Measurements from ENCODE around the gene NDRG2.
A peak's percentile ranks its signal among the peaks of the same experiment; 100 is the strongest.
"Not testable (repeated sequence)": the region's sequence is repeated elsewhere in the genome, so short reads cannot be mapped to it uniquely, and the experiment has no call there.

Gene NDRG2

GRCh38 chr14:21055432-21056117, 30.7 kb upstream of the NDRG2 start:
- no peak for DNase-seq

DNA sequence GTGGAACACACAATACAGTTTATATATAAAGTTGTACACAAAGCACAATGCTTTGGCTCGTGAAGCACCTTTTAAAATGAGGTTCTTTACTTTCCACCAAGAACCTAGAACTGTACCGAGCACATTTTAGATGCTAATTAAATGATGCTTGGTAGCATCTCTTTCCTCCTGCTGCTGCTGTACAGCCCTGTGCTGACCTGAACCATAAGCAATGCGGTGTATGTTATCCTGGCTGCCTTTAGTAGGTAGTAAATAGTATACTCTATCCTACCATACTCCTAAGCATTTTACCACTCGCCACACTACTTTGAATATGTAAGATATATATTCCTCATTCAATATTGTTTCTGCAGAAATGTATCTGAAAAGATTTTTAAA, 29.9 kb upstream of the NDRG2 start:
- DNase-seq = no peak

- DNase-seq = no peak
Observed at GRCh38 chr14:21054123-21054767, 29.4 kb upstream of the NDRG2 start.

GRCh38 chr14:21053184-21054122, 28.6 kb upstream of the NDRG2 start:
- DNase-seq = no peak

DNA sequence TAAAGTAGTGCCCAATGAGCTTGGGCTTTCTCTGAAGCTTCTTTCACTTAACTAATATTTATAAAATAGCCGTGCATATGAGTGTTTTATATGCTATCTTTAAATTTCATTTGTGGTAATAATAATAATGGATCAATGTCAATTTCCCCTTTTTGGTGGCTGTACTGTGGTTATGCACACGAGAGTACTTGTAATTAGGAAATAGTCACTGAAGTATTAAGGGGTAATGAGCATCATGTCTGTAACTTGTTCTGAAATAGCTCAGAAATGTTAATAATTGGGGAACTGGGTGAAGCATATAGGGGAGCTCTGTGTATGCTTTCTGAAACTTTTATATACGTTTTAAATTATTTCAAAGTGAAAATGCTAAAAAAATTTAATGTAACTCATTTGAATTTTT, 25.7 kb upstream of the NDRG2 start:
- no peak for DNase-seq

DNA sequence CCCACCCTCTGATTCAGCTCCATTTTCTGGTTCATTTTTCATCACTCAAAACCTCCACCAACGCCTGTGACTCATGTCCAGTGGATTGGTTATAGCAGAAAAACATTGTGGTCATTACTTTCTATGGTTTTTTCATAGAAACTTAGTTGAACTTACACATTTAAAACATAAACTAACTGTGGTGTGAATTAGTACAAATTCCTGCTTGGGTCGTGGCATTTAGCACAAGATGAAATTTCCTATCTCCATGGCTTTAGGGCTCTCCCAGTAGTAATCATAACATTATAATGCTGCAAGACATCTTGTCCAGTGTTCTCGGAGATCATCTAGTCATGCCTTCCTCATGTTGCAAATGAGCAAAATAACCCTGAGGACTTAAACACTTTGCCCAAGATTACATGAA, 24.4 kb upstream of the NDRG2 start:
- DNase-seq = no peak

DNA sequence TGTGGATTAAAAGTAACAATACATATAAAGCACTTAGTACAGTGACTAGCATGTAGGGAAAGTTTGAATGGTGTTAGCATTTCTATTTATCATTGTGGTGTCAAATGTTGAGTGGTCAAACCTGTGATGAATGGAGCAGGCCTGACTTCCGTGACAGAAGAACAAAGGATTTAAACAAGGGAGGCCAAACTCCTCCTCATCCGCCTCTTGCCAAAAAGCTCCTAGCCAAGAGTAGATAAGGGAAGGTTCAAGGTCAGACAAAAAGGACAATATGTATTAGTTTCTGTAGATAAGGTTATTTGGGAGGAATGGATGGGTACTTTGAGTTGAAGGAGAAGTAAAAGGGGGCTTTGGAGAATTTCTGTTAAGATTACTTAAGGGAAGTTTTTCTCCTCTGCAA, 23.8 kb upstream of the NDRG2 start:
- DNase-seq = no peak

- DNase-seq = no peak
Observed at GRCh38 chr14:21047378-21047781, 22.5 kb upstream of the NDRG2 start.

GRCh38 chr14:21043974-21044618, 19.2 kb upstream of the NDRG2 start:
- peak; percentile 91 for DNase-seq

- DNase-seq = no peak
Observed at GRCh38 chr14:21043387-21043973, 18.6 kb upstream of the NDRG2 start.

GRCh38 chr14:21042918-21043317, 18.1 kb upstream of the NDRG2 start:
- no peak for DNase-seq

- DNase-seq = no peak
Observed at GRCh38 chr14:21041676-21042433, 17.0 kb upstream of the NDRG2 start, which contains the start of gene RNASE7. TSS of gene RNASE7 (plus strand) at chr14:21042362. CDS start at chr14:21042993, 631 bp downstream.

- not testable (repeated sequence) for DNase-seq
Observed at GRCh38 chr14:21040941-21041340, 16.1 kb upstream of the NDRG2 start.

DNA sequence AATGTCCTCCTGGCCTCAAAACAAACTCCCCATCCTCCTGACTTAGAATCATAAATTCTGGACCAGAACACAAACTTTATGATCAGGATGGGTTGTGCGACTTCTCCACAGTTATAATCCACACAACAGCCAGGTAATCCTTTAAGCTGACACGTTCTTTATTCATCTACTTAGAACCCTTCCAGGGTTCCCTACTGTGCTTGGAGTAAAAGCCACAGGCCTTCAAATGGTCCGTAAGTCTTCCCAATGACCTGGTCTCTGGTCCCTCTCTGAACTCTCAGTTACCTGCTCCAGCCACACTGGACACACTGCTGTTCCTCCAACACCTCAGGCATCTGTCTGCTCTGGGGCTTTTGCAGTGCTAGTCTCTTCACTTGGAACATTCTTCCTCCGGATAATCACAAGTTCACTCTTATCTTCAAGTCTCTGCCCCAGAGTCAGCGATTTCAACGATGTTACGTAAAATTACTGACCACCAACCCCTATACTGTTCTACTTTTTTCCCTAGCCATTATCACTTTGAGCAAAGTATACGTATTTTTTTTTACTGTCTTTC, 15.6 kb upstream of the NDRG2 start:
- DNase-seq = no peak

DNA sequence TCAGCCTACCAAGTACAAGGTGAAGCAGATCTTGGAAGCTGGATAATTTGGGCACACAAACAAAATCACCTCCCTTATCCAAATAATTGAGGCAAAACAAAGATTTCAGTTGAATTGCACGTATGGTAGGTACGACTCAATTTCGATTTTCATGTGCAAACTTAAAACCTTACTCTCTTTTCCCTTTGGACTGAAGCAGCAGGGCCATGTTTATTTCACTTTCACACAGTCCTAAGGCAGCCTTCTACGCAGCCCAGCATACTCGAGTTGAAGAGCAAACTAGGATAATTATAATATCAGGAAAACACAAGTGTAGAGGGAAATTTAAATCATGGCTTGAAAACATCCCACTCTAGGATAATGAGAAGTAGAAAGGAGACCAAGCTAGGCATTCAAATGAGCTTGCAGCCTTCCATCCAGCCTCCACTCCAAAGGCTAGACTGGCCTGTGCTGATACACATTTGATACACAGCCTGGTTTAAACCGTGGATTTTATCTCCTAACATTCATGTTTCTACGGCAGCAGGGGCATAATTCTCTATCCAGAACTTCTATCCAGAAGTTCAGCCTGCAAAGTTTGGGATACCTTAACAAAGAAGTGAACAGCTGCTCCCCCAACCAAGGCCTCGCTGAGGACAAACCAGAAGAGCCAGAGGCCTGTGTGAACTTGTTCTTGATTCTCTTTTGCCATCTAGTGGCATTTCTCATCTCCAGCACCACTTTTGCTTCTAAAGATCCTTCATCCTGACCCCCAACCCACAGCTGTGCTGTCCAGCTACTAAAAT, 14.9 kb upstream of the NDRG2 start:
- DNase-seq = peak; percentile 42

GRCh38 chr14:21038441-21039422, 13.9 kb upstream of the NDRG2 start:
- no peak for DNase-seq

DNA sequence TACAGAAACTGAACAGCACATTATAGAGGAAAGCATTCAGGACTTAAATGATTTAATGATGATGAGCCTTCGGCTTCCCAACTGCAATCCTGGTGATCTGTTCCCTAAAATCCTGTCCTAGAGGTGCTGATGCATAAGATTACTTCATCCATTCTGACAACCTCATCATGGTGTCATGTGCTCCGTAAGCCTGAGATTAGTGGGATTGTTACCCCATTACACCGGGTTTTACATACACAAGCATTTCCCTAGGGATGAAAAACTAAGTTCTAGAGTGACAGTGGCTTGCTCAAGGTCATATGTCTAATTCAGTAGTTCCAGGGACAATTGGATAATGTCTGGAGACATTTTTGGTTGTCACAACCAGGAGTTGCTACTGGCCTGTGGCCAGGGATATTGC, 12.3 kb upstream of the NDRG2 start:
- no peak for DNase-seq

- no peak for DNase-seq
Observed at GRCh38 chr14:21036751-21037150, 11.9 kb upstream of the NDRG2 start.

- DNase-seq = no peak
Observed at GRCh38 chr14:21034707-21035106, 9.8 kb upstream of the NDRG2 start, which contains the start of gene RNASE13. TSS of gene RNASE13 (minus strand) at chr14:21034807. CDS start at chr14:21034288, 519 bp downstream.
